ENCODE results near the gene ASTN2. TPM values are rescaled to one million over a fixed set of nuclear protein-coding genes. Genes with fewer than 3 reads are reported as not detected.
A peak's percentile ranks its signal among the peaks of the same experiment; 100 is the strongest.

Gene ASTN2
- total and polyA plus RNA-seq, 2 experiments from 2014 or later, result 7.0 to 24.6 TPM

DNA sequence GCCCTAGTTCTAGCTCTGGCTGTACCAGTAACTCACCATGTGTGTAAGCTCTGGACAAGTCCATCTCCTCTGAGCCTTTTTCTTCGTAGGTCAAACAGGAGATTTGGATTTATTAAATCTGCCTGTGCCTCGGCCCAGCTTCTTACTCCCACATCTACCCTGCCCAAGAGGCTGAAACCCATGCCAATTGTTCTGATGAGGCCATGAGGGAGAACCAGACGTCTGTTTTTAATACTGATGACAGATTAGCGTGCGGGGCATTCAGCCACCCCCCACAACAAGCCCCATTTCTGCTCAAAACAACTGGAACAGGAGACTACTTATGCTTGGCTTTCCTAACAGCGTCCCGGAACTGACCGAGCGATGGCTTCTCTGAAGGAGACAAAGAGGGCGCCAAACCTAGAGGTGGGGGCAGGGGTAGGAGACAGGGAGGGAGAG is 808.9 kb downstream of the ASTN2 start (continued):
- TF ChIP-seq, protein P1, sequence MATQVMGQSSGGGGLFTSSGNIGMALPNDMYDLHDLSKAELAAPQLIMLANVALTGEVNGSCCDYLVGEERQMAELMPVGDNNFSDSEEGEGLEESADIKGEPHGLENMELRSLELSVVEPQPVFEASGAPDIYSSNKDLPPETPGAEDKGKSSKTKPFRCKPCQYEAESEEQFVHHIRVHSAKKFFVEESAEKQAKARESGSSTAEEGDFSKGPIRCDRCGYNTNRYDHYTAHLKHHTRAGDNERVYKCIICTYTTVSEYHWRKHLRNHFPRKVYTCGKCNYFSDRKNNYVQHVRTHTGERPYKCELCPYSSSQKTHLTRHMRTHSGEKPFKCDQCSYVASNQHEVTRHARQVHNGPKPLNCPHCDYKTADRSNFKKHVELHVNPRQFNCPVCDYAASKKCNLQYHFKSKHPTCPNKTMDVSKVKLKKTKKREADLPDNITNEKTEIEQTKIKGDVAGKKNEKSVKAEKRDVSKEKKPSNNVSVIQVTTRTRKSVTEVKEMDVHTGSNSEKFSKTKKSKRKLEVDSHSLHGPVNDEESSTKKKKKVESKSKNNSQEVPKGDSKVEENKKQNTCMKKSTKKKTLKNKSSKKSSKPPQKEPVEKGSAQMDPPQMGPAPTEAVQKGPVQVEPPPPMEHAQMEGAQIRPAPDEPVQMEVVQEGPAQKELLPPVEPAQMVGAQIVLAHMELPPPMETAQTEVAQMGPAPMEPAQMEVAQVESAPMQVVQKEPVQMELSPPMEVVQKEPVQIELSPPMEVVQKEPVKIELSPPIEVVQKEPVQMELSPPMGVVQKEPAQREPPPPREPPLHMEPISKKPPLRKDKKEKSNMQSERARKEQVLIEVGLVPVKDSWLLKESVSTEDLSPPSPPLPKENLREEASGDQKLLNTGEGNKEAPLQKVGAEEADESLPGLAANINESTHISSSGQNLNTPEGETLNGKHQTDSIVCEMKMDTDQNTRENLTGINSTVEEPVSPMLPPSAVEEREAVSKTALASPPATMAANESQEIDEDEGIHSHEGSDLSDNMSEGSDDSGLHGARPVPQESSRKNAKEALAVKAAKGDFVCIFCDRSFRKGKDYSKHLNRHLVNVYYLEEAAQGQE (IDR thresholded peaks at IDR 0.05; ENCODE audit: unreplicated experiment), result no peak
- TF ChIP-seq, protein P2, sequence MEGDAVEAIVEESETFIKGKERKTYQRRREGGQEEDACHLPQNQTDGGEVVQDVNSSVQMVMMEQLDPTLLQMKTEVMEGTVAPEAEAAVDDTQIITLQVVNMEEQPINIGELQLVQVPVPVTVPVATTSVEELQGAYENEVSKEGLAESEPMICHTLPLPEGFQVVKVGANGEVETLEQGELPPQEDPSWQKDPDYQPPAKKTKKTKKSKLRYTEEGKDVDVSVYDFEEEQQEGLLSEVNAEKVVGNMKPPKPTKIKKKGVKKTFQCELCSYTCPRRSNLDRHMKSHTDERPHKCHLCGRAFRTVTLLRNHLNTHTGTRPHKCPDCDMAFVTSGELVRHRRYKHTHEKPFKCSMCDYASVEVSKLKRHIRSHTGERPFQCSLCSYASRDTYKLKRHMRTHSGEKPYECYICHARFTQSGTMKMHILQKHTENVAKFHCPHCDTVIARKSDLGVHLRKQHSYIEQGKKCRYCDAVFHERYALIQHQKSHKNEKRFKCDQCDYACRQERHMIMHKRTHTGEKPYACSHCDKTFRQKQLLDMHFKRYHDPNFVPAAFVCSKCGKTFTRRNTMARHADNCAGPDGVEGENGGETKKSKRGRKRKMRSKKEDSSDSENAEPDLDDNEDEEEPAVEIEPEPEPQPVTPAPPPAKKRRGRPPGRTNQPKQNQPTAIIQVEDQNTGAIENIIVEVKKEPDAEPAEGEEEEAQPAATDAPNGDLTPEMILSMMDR (conservative IDR thresholded peaks at IDR 0.05; ENCODE audit: low read depth in 2 of 2), result peak; percentile 17 to 49; a peak in 2 of 4 replicates
- TF ChIP-seq JUNB (IDR thresholded peaks at IDR 0.05; ENCODE audit: unreplicated experiment), result no peak
- TF ChIP-seq EZH2phosphoT487 (IDR thresholded peaks at IDR 0.05; ENCODE audit: unreplicated experiment), result no peak
- no peak for TF ChIP-seq CREB1 (CRISPR knock-in tag; IDR thresholded peaks at IDR 0.05; ENCODE audit: low read depth)

DNA sequence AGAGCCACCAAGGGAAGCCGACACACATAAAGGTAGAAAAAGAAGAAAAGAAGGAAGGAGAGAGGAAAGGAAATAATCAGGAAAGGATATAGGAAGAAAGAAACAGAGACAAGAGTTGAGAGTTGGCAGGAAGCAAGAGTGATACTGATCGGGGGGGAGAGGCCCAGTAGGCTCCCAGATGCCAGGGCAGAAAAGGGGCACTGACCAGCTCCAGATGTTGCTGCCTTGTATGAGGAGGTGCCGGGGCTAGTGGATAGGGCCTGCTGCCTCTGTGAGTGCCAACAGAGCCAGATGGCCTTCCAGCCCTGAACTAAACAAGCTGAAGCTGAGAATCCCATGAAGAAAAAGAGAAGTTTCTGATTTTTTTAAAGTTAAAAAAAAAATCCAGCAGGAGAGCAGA is 809.8 kb downstream of the ASTN2 start:
- Mint-ChIP-seq H3K9me3 (no peaks in the 10 kb centered on the region), H3K27me3 (ENCODE audit: insufficient read depth, low read depth, poor library complexity) (no peaks in the 10 kb centered on the region), H3K4me1 (peaks cover 5% of the 10 kb centered on the region), H3K36me3 (ENCODE audit: low read depth) (no peaks in the 10 kb centered on the region), H3K4me3 (no peak overlapping the region), H3K27ac (no peak overlapping the region)
- no peak overlapping the region for H3K27ac ChIP-seq (ENCODE audit: low read depth)
- H3K4me1 ChIP-seq (ENCODE audit: insufficient read depth), result peaks cover 10% of the 10 kb centered on the region; the same call in 1 of the 2 replicates
- no peak overlapping the region for H3K4me3 ChIP-seq
- H3K9me2 ChIP-seq (ENCODE audit: insufficient read depth), result no peaks in the 10 kb centered on the region
- no peaks in the 10 kb centered on the region for H4K20me1 ChIP-seq (replicated peaks; ENCODE audit: insufficient read depth)
- H2AFZ ChIP-seq, result no peak overlapping the region
- no peak overlapping the region for H3K4me2 ChIP-seq
- DNase-seq (ENCODE audit: low spot score), result no peak
- no peaks in the 10 kb centered on the region for H3K79me2 ChIP-seq (replicated peaks; ENCODE audit: insufficient read depth)
- ATAC-seq, result no peak
- H3F3A ChIP-seq (replicated peaks; ENCODE audit: low read depth), result no peaks in the 10 kb centered on the region
- no peaks in the 10 kb centered on the region for H3K36me3 ChIP-seq (ENCODE audit: insufficient read depth)
- H3K27me3 ChIP-seq (ENCODE audit: insufficient read depth), result no peaks in the 10 kb centered on the region
- TF ChIP-seq, protein P3, sequence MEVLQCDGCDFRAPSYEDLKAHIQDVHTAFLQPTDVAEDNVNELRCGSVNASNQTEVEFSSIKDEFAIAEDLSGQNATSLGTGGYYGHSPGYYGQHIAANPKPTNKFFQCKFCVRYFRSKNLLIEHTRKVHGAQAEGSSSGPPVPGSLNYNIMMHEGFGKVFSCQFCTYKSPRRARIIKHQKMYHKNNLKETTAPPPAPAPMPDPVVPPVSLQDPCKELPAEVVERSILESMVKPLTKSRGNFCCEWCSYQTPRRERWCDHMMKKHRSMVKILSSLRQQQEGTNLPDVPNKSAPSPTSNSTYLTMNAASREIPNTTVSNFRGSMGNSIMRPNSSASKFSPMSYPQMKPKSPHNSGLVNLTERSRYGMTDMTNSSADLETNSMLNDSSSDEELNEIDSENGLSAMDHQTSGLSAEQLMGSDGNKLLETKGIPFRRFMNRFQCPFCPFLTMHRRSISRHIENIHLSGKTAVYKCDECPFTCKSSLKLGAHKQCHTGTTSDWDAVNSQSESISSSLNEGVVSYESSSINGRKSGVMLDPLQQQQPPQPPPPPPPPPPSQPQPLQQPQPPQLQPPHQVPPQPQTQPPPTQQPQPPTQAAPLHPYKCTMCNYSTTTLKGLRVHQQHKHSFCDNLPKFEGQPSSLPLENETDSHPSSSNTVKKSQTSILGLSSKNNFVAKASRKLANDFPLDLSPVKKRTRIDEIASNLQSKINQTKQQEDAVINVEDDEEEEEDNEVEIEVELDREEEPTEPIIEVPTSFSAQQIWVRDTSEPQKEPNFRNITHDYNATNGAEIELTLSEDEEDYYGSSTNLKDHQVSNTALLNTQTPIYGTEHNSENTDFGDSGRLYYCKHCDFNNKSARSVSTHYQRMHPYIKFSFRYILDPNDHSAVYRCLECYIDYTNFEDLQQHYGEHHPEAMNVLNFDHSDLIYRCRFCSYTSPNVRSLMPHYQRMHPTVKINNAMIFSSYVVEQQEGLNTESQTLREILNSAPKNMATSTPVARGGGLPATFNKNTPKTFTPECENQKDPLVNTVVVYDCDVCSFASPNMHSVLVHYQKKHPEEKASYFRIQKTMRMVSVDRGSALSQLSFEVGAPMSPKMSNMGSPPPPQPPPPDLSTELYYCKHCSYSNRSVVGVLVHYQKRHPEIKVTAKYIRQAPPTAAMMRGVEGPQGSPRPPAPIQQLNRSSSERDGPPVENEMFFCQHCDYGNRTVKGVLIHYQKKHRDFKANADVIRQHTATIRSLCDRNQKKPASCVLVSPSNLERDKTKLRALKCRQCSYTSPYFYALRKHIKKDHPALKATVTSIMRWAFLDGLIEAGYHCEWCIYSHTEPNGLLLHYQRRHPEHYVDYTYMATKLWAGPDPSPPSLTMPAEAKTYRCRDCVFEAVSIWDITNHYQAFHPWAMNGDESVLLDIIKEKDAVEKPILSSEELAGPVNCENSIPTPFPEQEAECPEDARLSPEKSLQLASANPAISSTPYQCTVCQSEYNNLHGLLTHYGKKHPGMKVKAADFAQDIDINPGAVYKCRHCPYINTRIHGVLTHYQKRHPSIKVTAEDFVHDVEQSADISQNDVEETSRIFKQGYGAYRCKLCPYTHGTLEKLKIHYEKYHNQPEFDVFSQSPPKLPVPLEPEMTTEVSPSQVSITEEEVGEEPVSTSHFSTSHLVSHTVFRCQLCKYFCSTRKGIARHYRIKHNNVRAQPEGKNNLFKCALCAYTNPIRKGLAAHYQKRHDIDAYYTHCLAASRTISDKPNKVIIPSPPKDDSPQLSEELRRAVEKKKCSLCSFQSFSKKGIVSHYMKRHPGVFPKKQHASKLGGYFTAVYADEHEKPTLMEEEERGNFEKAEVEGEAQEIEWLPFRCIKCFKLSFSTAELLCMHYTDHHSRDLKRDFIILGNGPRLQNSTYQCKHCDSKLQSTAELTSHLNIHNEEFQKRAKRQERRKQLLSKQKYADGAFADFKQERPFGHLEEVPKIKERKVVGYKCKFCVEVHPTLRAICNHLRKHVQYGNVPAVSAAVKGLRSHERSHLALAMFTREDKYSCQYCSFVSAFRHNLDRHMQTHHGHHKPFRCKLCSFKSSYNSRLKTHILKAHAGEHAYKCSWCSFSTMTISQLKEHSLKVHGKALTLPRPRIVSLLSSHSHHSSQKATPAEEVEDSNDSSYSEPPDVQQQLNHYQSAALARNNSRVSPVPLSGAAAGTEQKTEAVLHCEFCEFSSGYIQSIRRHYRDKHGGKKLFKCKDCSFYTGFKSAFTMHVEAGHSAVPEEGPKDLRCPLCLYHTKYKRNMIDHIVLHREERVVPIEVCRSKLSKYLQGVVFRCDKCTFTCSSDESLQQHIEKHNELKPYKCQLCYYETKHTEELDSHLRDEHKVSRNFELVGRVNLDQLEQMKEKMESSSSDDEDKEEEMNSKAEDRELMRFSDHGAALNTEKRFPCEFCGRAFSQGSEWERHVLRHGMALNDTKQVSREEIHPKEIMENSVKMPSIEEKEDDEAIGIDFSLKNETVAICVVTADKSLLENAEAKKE (CRISPR knock-in tag; IDR thresholded peaks at IDR 0.05), result no peak
- TF ChIP-seq, protein P4, sequence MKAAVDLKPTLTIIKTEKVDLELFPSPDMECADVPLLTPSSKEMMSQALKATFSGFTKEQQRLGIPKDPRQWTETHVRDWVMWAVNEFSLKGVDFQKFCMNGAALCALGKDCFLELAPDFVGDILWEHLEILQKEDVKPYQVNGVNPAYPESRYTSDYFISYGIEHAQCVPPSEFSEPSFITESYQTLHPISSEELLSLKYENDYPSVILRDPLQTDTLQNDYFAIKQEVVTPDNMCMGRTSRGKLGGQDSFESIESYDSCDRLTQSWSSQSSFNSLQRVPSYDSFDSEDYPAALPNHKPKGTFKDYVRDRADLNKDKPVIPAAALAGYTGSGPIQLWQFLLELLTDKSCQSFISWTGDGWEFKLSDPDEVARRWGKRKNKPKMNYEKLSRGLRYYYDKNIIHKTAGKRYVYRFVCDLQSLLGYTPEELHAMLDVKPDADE (IDR thresholded peaks at IDR 0.05), result no peak
- TF ChIP-seq ZNF114 (CRISPR knock-in tag; IDR thresholded peaks at IDR 0.05), result no peak
- TF ChIP-seq EZH2phosphoT487 (IDR thresholded peaks at IDR 0.05; ENCODE audit: unreplicated experiment), result no peak
- no peak for TF ChIP-seq POLR2AphosphoS5 (IDR thresholded peaks at IDR 0.05; ENCODE audit: low read depth)
- TF ChIP-seq, protein P2 (conservative IDR thresholded peaks at IDR 0.05; ENCODE audit: low read depth in 2 of 2), result no peak
- no peak for TF ChIP-seq EZH2 (IDR thresholded peaks at IDR 0.05; ENCODE audit: low read depth, unreplicated experiment)

Data from GM23338 (cell line).